GM23338 (cell line): ENCODE results near the gene FAM193B. TPM values are rescaled to one million over a fixed set of nuclear protein-coding genes. Genes with fewer than 3 reads are reported as not detected.

Experiments
- ATAC-seq: fragments of 200-7000 bp; cut with Tn5 transposase; 3 replicates; pipeline ENCODE4 v1.9.1; 2020
- DNase-seq: peaks from one replicate; pipeline ENCODE4 v3.0.0-alpha.2; 2015; ENCODE audit warnings: low spot score
- H2AFZ ChIP-seq: fragments of 200-600 bp; sonication (generic); 2 replicates; pipeline ENCODE4 v1.8.0; 2016; ENCODE audit warnings: antibody characterized with exemption, mild to moderate bottlenecking, moderate library complexity
- H3F3A ChIP-seq: fragments of 200-600 bp; sonication (generic); replicated peaks from 2 replicates; pipeline ENCODE4 v1.8.0; 2017; ENCODE audit warnings: antibody characterized with exemption, mixed run types, low read depth
- H3K27ac ChIP-seq: fragments of 200-600 bp; sonication (generic); 2 replicates; pipeline ENCODE4 v1.6.1; 2016; ENCODE audit warnings: low read depth
- H3K27me3 ChIP-seq: fragments of 200-600 bp; sonication (generic); 2 replicates; pipeline ENCODE4 v1.8.0; 2016; ENCODE audit warnings: mild to moderate bottlenecking, mixed run types, moderate library complexity; ENCODE audit not compliant: insufficient read depth
- H3K36me3 ChIP-seq: fragments of 200-600 bp; sonication (generic); 2 replicates; pipeline ENCODE4 v1.8.0; 2016; ENCODE audit warnings: mild to moderate bottlenecking; ENCODE audit not compliant: insufficient read depth
- H3K4me1 ChIP-seq: fragments of 200-600 bp; sonication (generic); 2 replicates; pipeline ENCODE4 v1.8.0; 2016; ENCODE audit warnings: mild to moderate bottlenecking, moderate library complexity; ENCODE audit not compliant: insufficient read depth
- H3K4me2 ChIP-seq: fragments of 200-600 bp; sonication (generic); 2 replicates; pipeline ENCODE4 v1.7.1; 2017; ENCODE audit warnings: mixed run types
- H3K4me3 ChIP-seq: fragments of 200-600 bp; sonication (generic); 2 replicates; pipeline ENCODE4 v1.6.1; 2016; ENCODE audit warnings: mixed run types
- H3K79me2 ChIP-seq: fragments of 200-600 bp; sonication (generic); replicated peaks from 2 replicates; pipeline ENCODE4 v1.8.0; 2017; ENCODE audit warnings: mild to moderate bottlenecking; ENCODE audit not compliant: insufficient read depth
- H3K9me2 ChIP-seq: fragments of 200-600 bp; sonication (generic); 2 replicates; pipeline ENCODE4 v1.8.0; 2017; ENCODE audit not compliant: insufficient read depth
- H4K20me1 ChIP-seq: fragments of 200-600 bp; sonication (generic); replicated peaks from 2 replicates; pipeline ENCODE4 v1.8.0; 2017; ENCODE audit warnings: mild to moderate bottlenecking; ENCODE audit not compliant: insufficient read depth
- H3K27ac Mint-ChIP-seq: 2 replicates; pipeline ENCODE4 v1.8.0; 2020; ENCODE audit warnings: inconsistent platforms, mild to moderate bottlenecking, moderate library complexity, mixed read lengths
- H3K27me3 Mint-ChIP-seq: 3 replicates; pipeline ENCODE4 v1.8.0; 2022; ENCODE audit warnings: low read depth, mild to moderate bottlenecking, moderate library complexity, mixed read lengths, inconsistent platforms; ENCODE audit not compliant: insufficient read depth, poor library complexity
- H3K36me3 Mint-ChIP-seq: 3 replicates; pipeline ENCODE4 v1.8.0; 2021; ENCODE audit warnings: low read depth, mild to moderate bottlenecking, inconsistent platforms, moderate library complexity, mixed read lengths
- H3K4me1 Mint-ChIP-seq: 3 replicates; pipeline ENCODE4 v1.8.0; 2020; ENCODE audit warnings: mild to moderate bottlenecking, inconsistent platforms, mixed read lengths
- H3K4me3 Mint-ChIP-seq: 3 replicates; pipeline ENCODE4 v1.8.0; 2021; ENCODE audit warnings: moderate library complexity, mild to moderate bottlenecking, inconsistent platforms, mixed read lengths
- H3K9me3 Mint-ChIP-seq: 3 replicates; pipeline ENCODE4 v1.8.0; 2020; ENCODE audit warnings: moderate library complexity, mild to moderate bottlenecking, inconsistent platforms, mixed read lengths
- CREB1 ChIP-seq: fragments of 250-450 bp; sonication (Bioruptor Pico); IDR thresholded peaks from 2 replicates; pipeline ENCODE4 v1.5.0; 2020; ENCODE audit warnings: low read depth, mild to moderate bottlenecking, moderate library complexity
- ETS1 ChIP-seq: IDR thresholded peaks from 2 replicates; pipeline ENCODE4 v1.6.1; 2016; ENCODE audit warnings: antibody characterized with exemption
- EZH2 ChIP-seq: fragments of 200-600 bp; sonication (generic); IDR thresholded peaks from one replicate; pipeline ENCODE4 v1.8.0; 2017; ENCODE audit warnings: antibody characterized with exemption, mild to moderate bottlenecking, low read depth; ENCODE audit not compliant: unreplicated experiment
- EZH2phosphoT487 ChIP-seq: fragments of 200-600 bp; sonication (generic); IDR thresholded peaks from one replicate; pipeline ENCODE4 v1.8.1; 2018; ENCODE audit warnings: antibody characterized with exemption; ENCODE audit not compliant: unreplicated experiment
- JUNB ChIP-seq: IDR thresholded peaks from one replicate; pipeline ENCODE4 v1.6.1; 2016; ENCODE audit warnings: antibody characterized with exemption; ENCODE audit not compliant: unreplicated experiment
- POLR2AphosphoS5 ChIP-seq: IDR thresholded peaks from 2 replicates; pipeline ENCODE4 v1.6.1; 2016; ENCODE audit warnings: antibody characterized with exemption, low read depth
- REST ChIP-seq: IDR thresholded peaks from one replicate; pipeline ENCODE4 v1.6.1; 2018; ENCODE audit warnings: antibody characterized with exemption; ENCODE audit not compliant: unreplicated experiment
- STAT1 ChIP-seq: IDR thresholded peaks from one replicate; pipeline ENCODE4 v1.6.1; 2016; ENCODE audit warnings: antibody characterized with exemption; ENCODE audit not compliant: unreplicated experiment
- ZNF331 ChIP-seq: fragments of 250-450 bp; sonication (Bioruptor Pico); IDR thresholded peaks from 2 replicates; pipeline ENCODE4 v1.5.0; 2020; ENCODE audit warnings: low read depth, mild to moderate bottlenecking, moderate library complexity
- ZNF462 ChIP-seq: fragments of 250-450 bp; sonication (Bioruptor Pico); IDR thresholded peaks from 2 replicates; pipeline ENCODE4 v1.5.0; 2020; ENCODE audit warnings: mild to moderate bottlenecking, moderate library complexity
- polyA plus RNA-seq: library from polyadenylated mRNA; unstranded; fragments of >200 nt; fragmentation: Nextera tagmentation; extraction: Ambion mirVana; gene quantifications from 2 replicates; pipeline ENCODE4 v1.2.1, GENCODE V29; 2016
- total RNA-seq: library from RNA; depleted of rRNA; stranded (reverse); fragments of >200 nt; shearing (Covaris generic); gene quantifications from 2 replicates; pipeline ENCODE4 v1.2.3, GENCODE V29; 2014

The FAM193B gene
- total and polyA plus RNA-seq, 2 experiments from 2014 or later, result 44.4 to 58.6 TPM

- TF ChIP-seq ZNF462 (CRISPR knock-in tag) (no peak), EZH2 (no peak)
Observed at GRCh38 chr5:177515580-177515979, 38.8 kb downstream of the FAM193B start (continued).

GRCh38 chr5:177514541-177514940 is 39.8 kb downstream of the FAM193B start:
- peaks cover 72% of the 10 kb centered on the region for H3K36me3 Mint-ChIP-seq
- TF ChIP-seq CREB1 (CRISPR knock-in tag) (no peak), EZH2 (no peak), POLR2AphosphoS5 (no peak), EZH2phosphoT487 (no peak), ZNF331 (no peak), JUNB (no peak), REST (no peak), STAT1 (no peak), ETS1 (no peak)

More at GRCh38 chr5:177514541-177514940, 39.8 kb downstream of the FAM193B start:
- Mint-ChIP-seq H3K4me3 (no peak overlapping the region; the same call in 2 of the 3 replicates), H3K9me3 (peaks cover 2% of the 10 kb centered on the region; the same call in 2 of the 3 replicates), H3K4me1 (peaks cover 23% of the 10 kb centered on the region), H3K27ac (no peak overlapping the region), H3K27me3 (peaks cover 16% of the 10 kb centered on the region)
- no peak overlapping the region for H3K4me3 ChIP-seq
- no peaks in the 10 kb centered on the region for H3K9me2 ChIP-seq
- no peaks in the 10 kb centered on the region for H4K20me1 ChIP-seq
- H3K79me2 ChIP-seq, result peaks cover 16% of the 10 kb centered on the region
- no peak for ATAC-seq
- H3K27me3 ChIP-seq, result no peaks in the 10 kb centered on the region
- peaks cover 15% of the 10 kb centered on the region for H3F3A ChIP-seq
- no peak overlapping the region for H3K27ac ChIP-seq
- H3K4me2 ChIP-seq, result no peak overlapping the region
- peaks cover 13% of the 10 kb centered on the region for H3K36me3 ChIP-seq
- H3K4me1 ChIP-seq, result peaks cover 10% of the 10 kb centered on the region; the same call in 1 of the 2 replicates
- DNase-seq, result no peak
- H2AFZ ChIP-seq, result no peak overlapping the region
